ENCODE results near the gene DCAF8L1.
"Not testable (repeated sequence)": the region's sequence is repeated elsewhere in the genome, so short reads cannot be mapped to it uniquely, and the experiment has no call there.

Gene DCAF8L1

DNA sequence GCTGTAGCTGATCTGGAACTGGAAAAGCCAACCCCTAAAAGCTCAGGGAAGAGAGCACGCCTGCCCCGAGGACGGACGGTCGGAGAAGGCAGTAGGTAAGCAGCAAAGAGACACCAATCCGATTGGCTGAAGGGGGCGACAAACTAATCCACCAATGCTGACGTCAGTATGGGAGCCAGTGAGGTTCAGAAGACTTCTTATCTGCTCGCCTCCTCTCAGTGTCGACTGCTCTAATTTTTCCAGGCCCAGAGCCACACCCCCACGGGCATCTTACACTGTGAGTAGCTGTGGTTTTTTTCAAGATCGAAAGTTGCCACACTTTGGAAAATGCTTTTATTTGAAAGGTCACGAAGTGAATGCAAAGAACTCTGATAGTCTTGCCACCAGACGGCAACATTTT lies at the start of gene DCAF8L1:
DCAF8L1 (minus strand) TSS at position 101 of the 400 bp plus-strand sequence. CDS start 115 bp downstream, outside the sequence.
- DNase-seq, result no peak

DNA sequence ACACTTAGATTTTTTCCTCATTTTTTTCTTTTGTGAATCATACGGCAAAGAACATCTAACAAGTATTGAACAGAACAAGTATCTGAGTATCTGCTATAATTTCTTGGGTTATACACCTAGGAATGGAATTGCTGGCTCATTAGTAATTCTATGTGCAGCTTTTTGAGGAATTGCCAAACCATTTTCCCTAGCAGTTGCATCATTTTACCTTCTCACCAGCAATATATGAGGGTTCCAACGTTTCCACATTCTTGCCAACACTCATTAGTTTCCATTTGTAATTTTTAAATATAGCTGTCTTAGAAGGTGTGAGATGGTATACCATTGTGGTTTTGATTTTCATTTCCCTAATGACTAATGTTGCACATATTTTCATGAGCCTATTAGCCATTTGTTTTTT lies 41.1 kb upstream of the DCAF8L1 start:
- DNase-seq, result no peak

GRCh38 chrX:28016823-28017222 lies 35.6 kb upstream of the DCAF8L1 start:
- no peak for DNase-seq

- DNase-seq, result no peak
Measured at GRCh38 chrX:28015993-28016392, 34.7 kb upstream of the DCAF8L1 start.

- DNase-seq, result no peak
Measured at GRCh38 chrX:28010875-28011274, 29.6 kb upstream of the DCAF8L1 start.

GRCh38 chrX:27998666-27999065 lies 17.4 kb upstream of the DCAF8L1 start:
- no peak for DNase-seq

GRCh38 chrX:27997622-27998021 lies 16.4 kb upstream of the DCAF8L1 start:
- DNase-seq, result no peak

DNA sequence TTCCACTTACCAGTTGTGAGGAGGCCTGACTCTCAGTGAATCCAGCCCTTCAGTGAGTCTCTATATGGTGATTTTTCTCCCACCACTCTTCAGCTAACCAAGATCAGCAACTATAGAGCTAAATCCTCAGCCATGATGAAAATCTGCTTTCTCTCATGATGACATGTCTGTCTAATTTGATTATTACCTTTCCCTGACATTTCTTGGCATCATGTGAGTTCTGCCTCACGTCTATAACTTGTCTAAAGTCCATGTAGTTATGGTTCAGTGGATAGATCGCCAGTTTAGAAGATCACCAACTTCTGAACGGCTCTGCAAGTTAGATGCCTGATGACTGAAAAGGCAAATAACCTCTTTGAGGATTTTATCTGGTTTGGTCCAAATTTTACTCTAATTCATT lies 14.9 kb upstream of the DCAF8L1 start:
- DNase-seq, result no peak

- no peak for DNase-seq
Measured at GRCh38 chrX:27995611-27996010, 14.4 kb upstream of the DCAF8L1 start.

DNA sequence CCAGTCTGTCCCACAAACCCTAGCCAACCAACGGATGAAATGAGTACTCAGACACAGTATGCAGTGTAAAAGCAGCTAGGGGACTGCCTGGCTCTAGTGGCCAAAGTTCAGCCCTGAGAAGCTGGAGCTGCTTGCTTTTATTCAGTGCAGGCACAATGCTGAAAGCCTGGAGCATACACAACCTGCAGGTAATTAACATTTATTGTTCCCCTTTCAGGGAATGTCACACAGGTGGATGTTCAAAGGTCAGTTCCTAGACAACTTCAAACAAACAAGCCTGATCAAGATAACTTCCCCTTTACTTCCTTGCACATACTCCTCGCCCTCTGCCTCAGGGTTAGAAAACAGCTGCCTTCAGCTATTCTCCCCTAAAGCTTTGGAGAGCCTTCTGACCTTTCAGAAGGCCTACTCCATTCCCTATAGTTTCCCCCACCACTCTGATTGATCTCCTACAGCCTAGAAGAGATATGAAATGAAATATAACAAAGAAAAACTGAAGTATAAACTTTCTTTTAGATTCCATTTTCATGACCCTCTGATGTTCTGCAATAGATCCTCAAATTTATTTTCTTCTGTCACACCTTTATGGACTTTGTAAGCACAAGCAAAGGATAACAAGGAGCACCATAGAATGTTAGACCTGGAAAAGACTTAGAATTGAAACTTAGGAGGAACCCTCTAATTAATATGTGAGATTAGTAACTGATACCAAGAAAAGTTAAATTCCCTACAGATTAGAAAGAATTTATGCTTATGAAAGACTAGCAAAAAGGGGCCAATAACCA lies 6.8 kb upstream of the DCAF8L1 start:
- no peak for DNase-seq

- not testable (repeated sequence) for DNase-seq
Measured at GRCh38 chrX:27976934-27977333, 4.3 kb downstream of the DCAF8L1 start.

DNA sequence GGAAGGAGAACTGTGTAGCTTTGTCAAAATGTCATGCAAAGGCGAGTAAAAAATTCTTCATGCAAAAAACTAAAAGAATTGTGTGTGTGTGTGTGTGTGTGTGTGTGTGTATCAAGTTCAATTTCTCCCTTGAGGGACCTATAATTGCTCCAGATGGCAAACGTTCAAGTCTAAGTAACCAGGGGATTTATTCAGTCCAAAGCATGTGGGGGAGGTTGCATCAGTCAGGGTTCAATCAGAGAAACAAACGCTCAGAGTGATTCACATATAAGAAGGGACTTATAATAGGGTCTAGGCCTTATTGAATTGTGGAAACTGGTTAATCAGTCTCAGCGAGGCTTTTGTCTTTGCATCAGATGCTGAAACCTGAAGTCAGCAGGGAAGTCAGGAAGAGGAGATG lies 5.0 kb downstream of the DCAF8L1 start:
- no peak for DNase-seq

- no peak for DNase-seq
Measured at GRCh38 chrX:27968878-27969277, 12.4 kb downstream of the DCAF8L1 start.

DNA sequence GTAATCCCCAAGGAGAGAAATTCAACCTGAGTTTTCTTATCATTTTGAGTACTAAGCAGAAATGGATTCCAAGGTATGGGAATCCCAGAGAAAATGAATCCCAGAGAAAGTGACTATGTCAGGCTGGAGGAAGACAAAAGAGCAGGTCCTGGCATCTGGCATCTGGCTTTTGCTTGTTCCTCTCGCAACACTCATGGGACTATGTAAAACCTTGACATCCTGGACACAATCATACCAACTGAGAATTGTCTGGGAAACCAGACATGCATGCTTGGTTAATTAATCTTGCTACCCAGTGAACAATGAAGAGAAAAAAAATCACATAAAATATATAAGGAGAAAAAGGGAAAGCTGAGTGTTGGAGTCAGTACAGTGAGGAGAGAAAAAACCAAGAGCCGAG lies 12.9 kb downstream of the DCAF8L1 start:
- DNase-seq, result no peak

DNA sequence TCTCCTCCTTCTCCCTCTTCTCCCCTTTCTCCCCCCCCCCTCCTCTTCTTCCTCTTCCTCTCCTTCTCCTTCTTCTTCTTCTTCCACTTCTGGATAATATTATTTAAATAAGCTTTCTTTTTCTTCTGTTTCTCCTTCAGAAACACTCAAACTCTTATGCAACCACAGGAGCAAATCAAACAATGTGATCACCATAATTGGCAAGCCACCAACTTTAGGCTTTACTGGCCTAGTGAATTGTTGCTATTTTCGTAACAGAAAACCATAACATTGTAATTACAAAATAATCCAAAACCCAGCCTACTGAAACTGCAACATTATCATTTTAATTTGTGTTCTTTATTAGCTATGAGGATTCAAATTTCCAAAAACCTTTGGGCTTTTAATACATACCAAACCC lies 14.3 kb downstream of the DCAF8L1 start:
- no peak for DNase-seq

DNA sequence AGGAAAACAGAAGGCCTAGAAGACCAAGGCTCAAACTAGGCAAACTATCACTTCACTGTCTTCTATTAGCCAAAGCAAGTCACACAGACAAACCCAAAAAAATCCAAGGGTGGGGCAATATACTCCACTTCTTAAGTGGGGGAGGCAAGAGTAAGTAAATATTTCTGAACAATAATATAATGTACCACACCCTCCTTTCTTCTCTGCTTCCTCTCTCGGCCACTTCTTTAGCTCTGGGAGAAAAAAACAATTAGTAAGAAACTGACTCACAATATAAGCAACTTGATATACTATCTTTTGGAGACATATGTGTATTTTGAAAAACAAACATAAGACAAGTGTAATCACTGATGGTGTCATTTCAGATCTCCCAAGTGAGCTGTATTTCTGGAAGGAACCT lies 14.8 kb downstream of the DCAF8L1 start:
- DNase-seq, result no peak

DNA sequence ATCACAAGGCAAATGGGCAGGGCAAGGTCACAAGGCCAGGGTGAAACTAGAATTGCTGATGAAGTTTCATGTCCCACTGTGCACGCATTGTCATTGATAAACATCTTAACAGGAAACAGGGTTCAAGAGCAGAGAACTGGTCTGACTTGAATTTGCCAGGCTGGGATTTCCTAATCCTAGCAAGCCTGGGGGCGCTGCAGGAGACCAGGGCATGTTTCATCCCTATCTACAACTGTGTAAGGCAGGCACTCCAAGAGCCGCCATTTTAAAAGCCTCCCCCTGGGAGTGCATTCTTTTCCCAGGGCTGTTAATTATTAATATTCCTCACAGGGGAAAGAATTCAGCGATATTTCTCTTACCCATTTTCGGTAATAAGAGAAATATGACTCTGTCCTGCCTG lies 15.9 kb downstream of the DCAF8L1 start:
- not testable (repeated sequence) for DNase-seq

- DNase-seq, result no peak
Measured at GRCh38 chrX:27964432-27964831, 16.8 kb downstream of the DCAF8L1 start.

- DNase-seq, result not testable (repeated sequence)
Measured at GRCh38 chrX:27960410-27960809, 20.8 kb downstream of the DCAF8L1 start.

- no peak for DNase-seq
Measured at GRCh38 chrX:27953171-27953570, 28.1 kb downstream of the DCAF8L1 start.

- DNase-seq, result no peak
Measured at GRCh38 chrX:27933361-27933760, 47.9 kb downstream of the DCAF8L1 start.
